MM.1S (cell line): Measurements from ENCODE around the gene LDLR.

Source experiments
- CTCF ChIP-seq: fragments of 300-600 bp; sonication (generic); IDR thresholded peaks from 2 replicates; pipeline ENCODE4 v1.5.1; 2016; ENCODE audit warnings: antibody characterized with exemption, low read length, mixed read lengths
- EZH2 ChIP-seq: fragments of 300-600 bp; sonication (generic); optimal IDR thresholded peaks from 2 replicates; pipeline ENCODE3; 2017; ENCODE audit warnings: low read depth, mild to moderate bottlenecking, antibody characterized with exemption, low read length, mixed read lengths
- EZH2phosphoT487 ChIP-seq: fragments of 300-600 bp; sonication (generic); IDR thresholded peaks from 2 replicates; pipeline ENCODE4 v1.6.1; 2018; ENCODE audit warnings: antibody characterized with exemption, low read length

GRCh38 chr19:11073568-11073967 is 15.7 kb upstream of the LDLR start:
- TF ChIP-seq CTCF = no peak
- TF ChIP-seq EZH2 = no peak
- no peak for TF ChIP-seq EZH2phosphoT487
